ENCODE data around the gene RBM28. TPM values are rescaled to one million over a fixed set of nuclear protein-coding genes. Genes with fewer than 3 reads are reported as not detected.
A peak's percentile ranks its signal among the peaks of the same experiment; 100 is the strongest.

Gene RBM28
- polyA plus RNA-seq, 6 donors from 2014 or later, result 0.03 to 10.2 (median 5.5) TPM

DNA sequence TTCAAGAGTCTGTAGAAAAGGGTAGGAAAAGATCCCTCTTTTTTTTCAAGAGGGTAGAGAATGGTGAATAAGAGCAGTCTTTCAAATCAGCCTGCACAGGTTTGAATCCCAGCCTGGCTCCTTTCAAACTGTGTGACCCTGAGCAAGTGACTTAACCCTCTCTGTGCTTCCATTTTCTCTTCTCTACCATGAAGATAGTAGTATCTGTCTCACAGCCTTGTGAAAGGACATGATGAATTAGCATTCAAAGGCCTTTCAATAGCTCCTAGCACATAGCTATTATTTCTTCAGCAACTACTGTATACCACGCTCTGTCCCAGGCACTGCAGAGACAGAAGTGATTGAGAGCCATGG, 77.2 kb downstream of the RBM28 start:
- DNase-seq, result no peak
- H3K4me3 Mint-ChIP-seq, result no peak overlapping the region
- peaks cover 0 to 4% (median 0%) of the 10 kb centered on the region in 3 donors for H3K4me1 Mint-ChIP-seq
- ATAC-seq (ENCODE audit: low read depth in 2 of 2), result no peak
- H3K36me3 Mint-ChIP-seq, result no peaks in the 10 kb centered on the region
- no peak overlapping the region for H3K27ac Mint-ChIP-seq
- H3K9me3 Mint-ChIP-seq, result peaks cover 0 to 6% (median 2%) of the 10 kb centered on the region in 7 donors
- H3K27me3 Mint-ChIP-seq, result peaks cover 27 to 61% (median 52%) of the 10 kb centered on the region in 3 donors

DNA sequence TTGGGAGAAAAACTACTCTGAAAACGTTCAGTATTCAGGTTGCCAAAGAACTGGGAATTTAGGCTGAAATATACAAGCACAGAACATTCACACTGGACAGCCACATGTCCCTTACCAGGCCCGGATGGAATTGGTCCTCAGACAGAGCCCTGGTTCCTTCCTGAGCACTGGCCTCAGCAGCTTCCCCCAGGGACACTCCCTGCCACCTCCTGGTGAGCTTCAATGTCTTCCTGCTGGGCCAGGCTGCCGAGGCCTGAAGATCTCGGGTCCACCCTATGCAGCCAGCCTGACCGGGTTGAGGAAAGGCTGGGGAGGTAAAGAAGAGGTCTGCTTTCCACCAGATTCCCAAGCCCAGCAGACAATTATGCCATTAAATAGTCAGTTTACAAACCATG, 77.8 kb downstream of the RBM28 start:
- DNase-seq, result no peak
- ATAC-seq (ENCODE audit: low read depth in 2 of 2), result no peak
- H3K9me3 Mint-ChIP-seq, result peaks cover 0 to 6% (median 2%) of the 10 kb centered on the region in 7 donors
- H3K27ac Mint-ChIP-seq, result no peak overlapping the region
- peaks cover 27 to 55% (median 47%) of the 10 kb centered on the region in 3 donors for H3K27me3 Mint-ChIP-seq
- H3K4me3 Mint-ChIP-seq, result no peak overlapping the region
- H3K4me1 Mint-ChIP-seq, result no peaks in the 10 kb centered on the region
- no peaks in the 10 kb centered on the region for H3K36me3 Mint-ChIP-seq

DNA sequence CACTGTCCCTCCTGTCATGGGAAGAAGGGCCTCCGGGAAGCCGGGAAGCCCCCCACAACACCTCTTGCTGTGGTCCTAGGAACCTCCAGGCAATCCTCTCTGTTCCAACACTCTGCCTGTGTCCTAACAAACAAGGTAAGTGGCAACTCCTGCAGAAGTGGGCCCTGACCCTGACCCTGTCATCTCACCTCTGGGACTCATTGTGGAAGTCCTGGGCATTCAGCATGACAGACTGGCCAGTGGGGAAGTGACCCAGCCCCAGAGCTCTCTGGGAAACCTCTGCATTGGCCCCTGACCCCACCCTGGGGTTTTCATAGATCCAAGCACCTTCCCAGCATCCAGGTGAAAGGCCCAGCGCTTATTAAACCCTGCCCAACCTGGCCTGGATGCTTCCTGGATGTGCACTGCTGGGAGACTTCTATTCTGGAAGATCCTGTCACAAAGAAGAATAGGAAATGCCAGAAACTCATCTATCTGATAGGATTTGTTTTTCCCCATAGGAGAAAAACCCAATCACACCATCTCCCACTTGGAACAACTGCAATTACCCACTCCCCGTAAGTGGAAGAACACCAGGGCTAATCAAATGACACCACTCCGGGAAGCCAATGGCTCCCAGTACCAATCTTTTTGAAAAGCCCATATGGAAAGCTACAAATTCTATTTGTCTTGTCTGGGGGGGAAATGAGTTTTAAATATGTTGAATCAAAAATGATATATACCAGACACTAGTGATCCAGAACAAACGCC, 78.4 kb downstream of the RBM28 start:
- peaks cover 27 to 51% (median 43%) of the 10 kb centered on the region in 3 donors for H3K27me3 Mint-ChIP-seq
- H3K27ac Mint-ChIP-seq, result no peak overlapping the region
- no peak for DNase-seq
- H3K4me1 Mint-ChIP-seq, result no peaks in the 10 kb centered on the region
- peaks cover 0 to 6% (median 2%) of the 10 kb centered on the region in 7 donors for H3K9me3 Mint-ChIP-seq
- no peak overlapping the region for H3K4me3 Mint-ChIP-seq
- H3K36me3 Mint-ChIP-seq, result no peaks in the 10 kb centered on the region
- no peak for ATAC-seq (ENCODE audit: low read depth in 2 of 2)

DNA sequence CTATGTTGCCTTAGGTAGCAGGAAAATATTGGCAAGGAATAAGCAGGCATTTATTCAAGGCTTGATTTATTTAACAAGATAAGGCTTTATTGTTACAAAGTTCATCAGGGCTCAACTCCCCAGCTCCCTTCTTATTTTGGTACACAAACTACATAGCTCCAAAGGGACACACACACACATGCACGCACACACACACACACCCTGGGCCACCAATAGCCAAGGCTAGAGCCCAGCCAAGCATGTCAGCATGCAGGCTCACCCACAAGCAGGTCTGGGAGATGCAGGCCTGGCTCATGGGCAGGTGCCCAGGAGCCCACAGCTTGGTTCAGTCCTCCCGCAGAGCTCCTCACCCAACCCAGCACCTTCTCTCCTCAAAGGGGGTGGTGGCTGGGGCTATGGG, 79.2 kb downstream of the RBM28 start:
- Mint-ChIP-seq H3K36me3 (no peaks in the 10 kb centered on the region), H3K4me1 (no peaks in the 10 kb centered on the region), H3K27ac (no peak overlapping the region), H3K9me3 (peaks cover 0 to 2% (median 0%) of the 10 kb centered on the region in 7 donors), H3K4me3 (no peak overlapping the region), H3K27me3 (peaks cover 24 to 42% (median 36%) of the 10 kb centered on the region in 3 donors)
- no peak for ATAC-seq (ENCODE audit: low read depth in 2 of 2)
- no peak for DNase-seq

DNA sequence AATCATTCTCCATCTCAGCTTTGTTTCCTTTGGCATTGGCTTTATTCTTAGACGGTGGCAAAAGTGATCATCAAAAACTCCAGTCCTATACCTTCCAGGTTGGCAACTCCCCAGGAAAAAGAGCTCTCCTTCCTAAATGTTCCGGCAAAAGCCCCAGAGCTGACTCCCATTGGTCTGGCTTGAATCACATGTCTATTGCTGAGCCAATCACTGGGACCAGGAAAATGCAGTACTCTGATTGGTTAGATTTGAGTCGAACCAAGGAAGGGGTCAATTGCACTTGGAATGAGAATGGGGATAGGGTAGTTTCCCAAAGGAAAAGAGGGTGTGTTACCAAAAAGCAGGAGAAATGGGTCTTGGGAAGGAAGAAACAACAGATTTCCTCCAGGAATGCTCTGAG, 80.3 kb downstream of the RBM28 start:
- H3K4me3 Mint-ChIP-seq, result no peak overlapping the region
- H3K27me3 Mint-ChIP-seq, result peaks cover 16 to 37% (median 25%) of the 10 kb centered on the region in 3 donors
- H3K36me3 Mint-ChIP-seq, result no peaks in the 10 kb centered on the region
- no peak for DNase-seq
- H3K27ac Mint-ChIP-seq, result no peak overlapping the region
- H3K9me3 Mint-ChIP-seq, result peaks cover 0 to 2% (median 0%) of the 10 kb centered on the region in 7 donors
- no peaks in the 10 kb centered on the region for H3K4me1 Mint-ChIP-seq
- ATAC-seq (ENCODE audit: low read depth in 2 of 2), result no peak

DNA sequence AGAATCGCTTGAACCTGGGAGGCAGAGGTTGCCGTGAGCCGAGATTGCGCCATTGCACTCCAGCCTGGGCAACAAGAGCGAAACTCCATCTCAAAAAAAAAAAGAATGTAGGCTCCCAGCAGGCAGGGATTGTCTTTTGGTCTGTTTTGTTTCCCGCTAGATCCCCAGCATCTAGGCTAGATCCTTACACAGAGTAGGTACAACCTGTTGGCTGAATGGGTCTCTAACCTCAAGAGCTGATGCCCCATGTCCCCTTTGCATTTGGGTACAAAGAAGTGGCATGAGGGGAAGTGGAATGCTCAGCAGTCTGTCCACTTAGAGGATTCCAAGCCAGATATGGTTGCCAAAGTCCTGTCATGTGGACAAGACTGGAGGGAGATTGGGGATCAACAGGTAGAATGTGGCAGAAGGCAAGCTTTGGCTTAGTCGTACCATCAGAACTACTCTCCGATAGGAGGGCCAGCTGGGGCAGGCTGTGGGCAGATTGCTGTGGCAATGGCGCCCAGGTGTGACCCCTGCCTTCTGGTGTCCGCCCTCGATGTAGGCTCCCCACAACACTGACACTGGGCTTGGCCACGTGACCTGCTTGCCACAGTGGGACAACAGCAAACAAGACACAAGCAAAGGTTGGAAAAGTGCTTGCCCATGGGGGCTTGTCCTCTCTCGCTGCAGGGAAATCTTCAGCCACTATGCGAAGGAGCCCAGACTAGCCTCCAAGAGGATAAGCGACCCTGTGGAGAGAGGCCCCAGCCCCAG, 81.3 kb downstream of the RBM28 start:
- Mint-ChIP-seq H3K27ac (peak overlapping the region in 1 of 6 donors; percentile 32), H3K4me3 (no peak overlapping the region), H3K4me1 (no peaks in the 10 kb centered on the region), H3K27me3 (peaks cover 13 to 27% (median 21%) of the 10 kb centered on the region in 3 donors), H3K9me3 (peaks cover 0 to 2% (median 0%) of the 10 kb centered on the region in 7 donors), H3K36me3 (no peaks in the 10 kb centered on the region)
- no peak for DNase-seq
- ATAC-seq (ENCODE audit: low read depth in 2 of 2), result no peak

DNA sequence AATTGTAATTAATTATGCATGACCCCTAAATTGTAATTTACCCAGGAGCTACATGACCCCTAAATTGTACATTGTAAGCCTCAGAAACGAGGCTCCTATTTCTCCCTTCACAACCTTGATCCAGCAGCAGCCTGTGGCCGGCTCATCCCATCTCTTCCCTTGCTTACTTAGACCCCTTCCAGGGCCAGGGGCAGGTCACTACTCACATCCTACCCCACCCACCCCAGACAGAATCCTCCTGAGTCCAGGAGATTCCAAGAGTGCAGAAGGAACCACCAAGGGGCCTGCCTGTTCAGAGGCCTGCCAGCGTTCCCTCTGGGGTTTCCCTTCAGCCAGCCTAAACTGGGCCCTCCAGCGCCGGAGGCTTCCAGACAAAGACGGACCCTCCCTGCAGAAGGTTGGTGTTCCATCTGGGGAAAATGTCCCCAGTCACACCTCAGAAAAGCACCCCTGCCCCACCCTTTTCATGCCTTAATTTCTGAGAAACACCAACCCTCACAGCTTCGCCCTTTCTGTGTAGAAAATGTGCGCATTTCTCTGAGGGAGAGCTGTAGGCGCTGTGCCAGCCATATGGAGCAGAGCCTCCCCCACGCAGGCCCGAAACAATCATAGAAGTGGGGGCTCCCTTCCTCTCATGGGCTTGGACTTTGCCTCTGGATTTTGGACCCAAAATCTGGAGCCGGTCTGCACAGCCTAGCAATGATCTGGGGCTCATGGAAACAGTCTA, 83.5 kb downstream of the RBM28 start:
- Mint-ChIP-seq H3K4me1 (no peaks in the 10 kb centered on the region), H3K36me3 (no peaks in the 10 kb centered on the region), H3K9me3 (peaks cover 0 to 2% (median 0%) of the 10 kb centered on the region in 7 donors), H3K27me3 (peaks cover 13 to 26% (median 25%) of the 10 kb centered on the region in 3 donors), H3K4me3 (no peak overlapping the region), H3K27ac (no peak overlapping the region)
- DNase-seq (no peak), ATAC-seq (ENCODE audit: low read depth in 2 of 2) (no peak)

DNA sequence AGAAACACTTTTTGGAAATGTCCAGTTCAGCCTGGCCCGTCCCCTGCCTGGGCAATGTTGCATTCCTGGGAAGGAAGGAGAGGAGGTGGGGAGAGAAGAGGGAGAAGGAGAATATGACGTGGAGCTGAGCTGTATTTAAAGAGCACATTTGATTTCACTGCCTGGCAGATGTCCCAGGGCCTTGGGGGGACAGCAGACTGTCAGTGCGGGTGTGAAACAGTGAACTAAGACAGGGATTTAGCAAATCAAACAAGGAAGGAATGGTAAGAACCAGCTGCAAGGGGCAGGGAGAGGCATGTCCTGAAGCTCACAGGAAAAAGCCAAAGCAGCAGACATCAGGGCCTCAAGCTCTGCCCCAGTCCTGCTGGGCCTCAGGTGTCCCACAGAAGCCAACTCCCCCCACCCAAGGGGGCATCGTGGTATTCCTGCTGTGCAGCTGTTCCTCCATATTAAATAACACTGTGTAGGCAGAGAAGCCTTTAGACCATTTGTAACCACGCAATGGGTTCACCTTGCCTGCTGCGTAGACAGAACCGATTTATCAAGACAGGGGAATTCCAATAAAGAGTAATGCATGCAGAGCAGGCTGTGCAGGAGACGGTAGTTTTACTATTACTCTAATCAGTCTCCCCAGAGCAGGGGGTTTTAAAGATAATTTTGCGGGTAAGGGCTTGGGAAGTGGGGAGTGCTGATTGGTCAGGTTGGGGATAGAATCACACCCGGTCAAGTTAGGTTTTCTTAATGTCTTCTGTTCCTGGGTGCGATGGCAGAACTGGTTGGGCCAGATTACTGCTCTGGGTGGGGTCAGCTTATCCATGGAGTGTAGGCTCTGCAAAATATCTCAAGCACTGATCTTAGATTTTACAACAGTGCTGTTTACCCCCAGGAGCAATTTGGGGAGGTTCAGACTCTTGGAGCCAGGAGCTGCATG, 84.3 kb downstream of the RBM28 start:
- no peak for DNase-seq
- Mint-ChIP-seq H3K4me3 (no peak overlapping the region), H3K4me1 (no peaks in the 10 kb centered on the region), H3K27me3 (peaks cover 12 to 27% (median 25%) of the 10 kb centered on the region in 3 donors), H3K36me3 (no peaks in the 10 kb centered on the region), H3K27ac (peak overlapping the region in 1 of 6 donors; percentile 84), H3K9me3 (peaks cover 0 to 2% (median 0%) of the 10 kb centered on the region in 7 donors)
- no peak for ATAC-seq (ENCODE audit: low read depth in 2 of 2)

DNA sequence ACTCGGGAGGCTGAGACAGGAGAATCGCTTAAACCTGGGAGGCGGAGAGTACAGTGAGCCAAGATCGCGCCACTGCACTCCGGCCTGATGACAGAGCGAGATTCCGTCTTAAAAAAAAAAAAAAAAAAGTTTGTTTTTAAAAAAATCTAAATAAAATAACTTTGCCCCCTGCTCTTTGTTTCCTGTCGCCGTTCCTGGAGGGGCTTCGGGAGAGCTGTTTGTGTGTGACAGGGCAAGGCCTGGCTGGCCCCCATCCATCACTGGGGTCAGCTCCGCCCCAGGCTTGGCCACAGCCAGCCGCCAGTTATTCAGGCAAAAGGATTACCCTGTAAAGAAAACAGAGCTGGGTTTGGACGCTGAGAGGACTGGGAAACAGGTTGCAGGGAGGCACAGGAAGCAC, 86.2 kb downstream of the RBM28 start:
- Mint-ChIP-seq H3K4me3 (no peak overlapping the region), H3K9me3 (peaks cover 0 to 4% (median 0%) of the 10 kb centered on the region in 7 donors), H3K36me3 (no peaks in the 10 kb centered on the region), H3K27me3 (peaks cover 0 to 26% (median 23%) of the 10 kb centered on the region in 3 donors), H3K27ac (no peak overlapping the region), H3K4me1 (no peaks in the 10 kb centered on the region)
- ATAC-seq (ENCODE audit: low read depth in 2 of 2) (no peak), DNase-seq (no peak)

DNA sequence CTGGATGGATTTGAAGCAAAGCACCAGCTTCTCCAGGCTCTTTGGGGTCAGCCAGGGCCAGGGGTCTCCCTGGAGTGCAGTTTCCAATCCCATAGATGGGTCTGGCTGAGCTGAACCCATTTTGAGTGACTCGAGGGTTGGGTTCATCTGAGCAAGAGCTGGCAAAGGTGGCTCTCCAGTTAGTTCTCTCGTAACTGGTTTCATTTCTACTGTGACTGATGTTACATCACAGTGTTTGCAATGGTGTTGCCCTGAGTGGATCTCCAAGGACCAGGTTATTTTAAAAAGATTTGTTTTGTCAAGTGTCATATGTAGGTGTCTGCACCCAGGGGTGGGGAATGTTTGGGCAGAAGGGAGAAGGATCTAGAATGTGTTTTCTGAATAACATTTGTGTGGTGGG, 88.4 kb downstream of the RBM28 start:
- Mint-ChIP-seq H3K4me3 (no peak overlapping the region), H3K36me3 (no peaks in the 10 kb centered on the region), H3K9me3 (peaks cover 0 to 4% (median 0%) of the 10 kb centered on the region in 7 donors), H3K27me3 (peaks cover 5 to 26% (median 18%) of the 10 kb centered on the region in 3 donors), H3K4me1 (no peaks in the 10 kb centered on the region), H3K27ac (no peak overlapping the region)
- no peak for DNase-seq
- no peak for ATAC-seq (ENCODE audit: low read depth in 2 of 2)

DNA sequence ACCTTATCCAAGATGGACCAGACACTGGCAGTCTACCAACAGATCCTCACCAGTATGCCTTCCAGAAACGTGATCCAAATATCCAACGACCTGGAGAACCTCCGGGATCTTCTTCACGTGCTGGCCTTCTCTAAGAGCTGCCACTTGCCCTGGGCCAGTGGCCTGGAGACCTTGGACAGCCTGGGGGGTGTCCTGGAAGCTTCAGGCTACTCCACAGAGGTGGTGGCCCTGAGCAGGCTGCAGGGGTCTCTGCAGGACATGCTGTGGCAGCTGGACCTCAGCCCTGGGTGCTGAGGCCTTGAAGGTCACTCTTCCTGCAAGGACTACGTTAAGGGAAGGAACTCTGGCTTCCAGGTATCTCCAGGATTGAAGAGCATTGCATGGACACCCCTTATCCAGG, 89.2 kb downstream of the RBM28 start:
- H3K4me1 Mint-ChIP-seq, result no peaks in the 10 kb centered on the region
- H3K27ac Mint-ChIP-seq, result no peak overlapping the region
- DNase-seq (no peak), ATAC-seq (ENCODE audit: low read depth in 2 of 2) (no peak)
- peaks cover 12 to 26% (median 22%) of the 10 kb centered on the region in 3 donors for H3K27me3 Mint-ChIP-seq
- no peak overlapping the region for H3K4me3 Mint-ChIP-seq
- H3K36me3 Mint-ChIP-seq, result no peaks in the 10 kb centered on the region
- H3K9me3 Mint-ChIP-seq, result peaks cover 0 to 4% (median 0%) of the 10 kb centered on the region in 7 donors

DNA sequence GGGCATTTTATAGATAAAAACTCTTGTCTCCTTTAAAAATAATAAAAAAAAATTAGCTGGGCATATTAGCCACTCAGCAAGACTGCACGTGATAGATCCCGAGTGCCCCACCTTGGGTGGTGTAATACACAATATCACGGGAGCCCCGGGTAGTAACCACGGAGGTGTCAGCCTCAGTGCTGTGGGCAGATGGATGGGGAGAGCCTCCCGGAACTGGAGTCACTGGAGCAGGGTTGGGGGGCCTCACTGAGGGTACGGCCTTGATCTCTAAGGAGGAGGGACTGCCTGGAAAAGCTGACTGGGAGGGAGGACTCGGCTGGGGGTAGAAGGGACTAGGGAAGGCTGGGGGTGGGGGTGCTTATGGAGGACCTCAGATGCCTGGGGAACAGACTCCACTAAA, 90.0 kb downstream of the RBM28 start:
- peak overlapping the region in 1 of 6 donors; percentile 65 for H3K27ac Mint-ChIP-seq
- no peaks in the 10 kb centered on the region for H3K36me3 Mint-ChIP-seq
- peaks cover 16 to 26% (median 26%) of the 10 kb centered on the region in 3 donors for H3K27me3 Mint-ChIP-seq
- DNase-seq (no peak), ATAC-seq (ENCODE audit: low read depth in 2 of 2) (no peak)
- H3K4me1 Mint-ChIP-seq, result no peaks in the 10 kb centered on the region
- peaks cover 0 to 4% (median 0%) of the 10 kb centered on the region in 7 donors for H3K9me3 Mint-ChIP-seq
- no peak overlapping the region for H3K4me3 Mint-ChIP-seq

Measured in naive B cell (primary cell).